Loucy (cell line): ENCODE measurements around the gene S100A9.

Source experiments
- H2AFZ ChIP-seq: fragments of 200-600 bp; sonication (generic); 2 replicates; pipeline ENCODE4 v1.6.0; 2016; ENCODE audit warnings: antibody characterized with exemption, mild to moderate bottlenecking, low read length, moderate library complexity
- H3F3A ChIP-seq: fragments of 200-600 bp; 2 replicates; pipeline ENCODE4 v1.6.0; 2016; ENCODE audit warnings: antibody characterized with exemption, low read depth, mild to moderate bottlenecking
- H3K27me3 ChIP-seq: fragments of 200-600 bp; sonication (generic); 2 replicates; pipeline ENCODE4 v1.6.1; 2014; ENCODE audit warnings: low read length, mild to moderate bottlenecking; ENCODE audit not compliant: insufficient read depth, poor library complexity, severe bottlenecking
- H3K36me3 ChIP-seq: fragments of 200-600 bp; sonication (generic); 2 replicates; pipeline ENCODE4 v1.6.1; 2016; ENCODE audit warnings: low read length; ENCODE audit not compliant: insufficient read depth
- H3K4me1 ChIP-seq: fragments of 200-600 bp; sonication (generic); 2 replicates; pipeline ENCODE4 v1.5.1; 2014; ENCODE audit warnings: low read length, mild to moderate bottlenecking; ENCODE audit not compliant: insufficient read depth, poor library complexity, severe bottlenecking
- H3K4me2 ChIP-seq: fragments of 200-600 bp; sonication (generic); 2 replicates; pipeline ENCODE4 v1.6.0; 2014; ENCODE audit warnings: antibody characterized with exemption, low read length, low read depth, mild to moderate bottlenecking; ENCODE audit not compliant: poor library complexity, severe bottlenecking
- H3K4me3 ChIP-seq: fragments of 200-600 bp; sonication (generic); 2 replicates; pipeline ENCODE4 v1.5.1; 2014; ENCODE audit warnings: low read length, mild to moderate bottlenecking, mixed read lengths; ENCODE audit not compliant: poor library complexity, severe bottlenecking
- H3K79me2 ChIP-seq: fragments of 200-600 bp; sonication (generic); 2 replicates; pipeline ENCODE4 v1.6.1; 2014; ENCODE audit warnings: low read length; ENCODE audit not compliant: insufficient read depth
- H3K9ac ChIP-seq: fragments of 200-600 bp; sonication (generic); 2 replicates; pipeline ENCODE4 v1.6.0; 2014; ENCODE audit warnings: mild to moderate bottlenecking, low read depth, low read length, moderate library complexity; ENCODE audit not compliant: poor library complexity, severe bottlenecking
- H3K9me2 ChIP-seq: fragments of 200-600 bp; sonication (generic); replicated peaks from 2 replicates; pipeline ENCODE4 v1.6.1; 2016; ENCODE audit warnings: low read depth, low read length, mixed read lengths
- H3K9me3 ChIP-seq: fragments of 200-600 bp; sonication (generic); 2 replicates; pipeline ENCODE4 v1.6.1; 2014; ENCODE audit warnings: mild to moderate bottlenecking, antibody characterized with exemption, low read length, low read depth; ENCODE audit not compliant: insufficient read depth
- H4K20me1 ChIP-seq: fragments of 200-600 bp; sonication (generic); 2 replicates; pipeline ENCODE4 v1.6.0; 2014; ENCODE audit warnings: antibody characterized with exemption, low read length, mild to moderate bottlenecking; ENCODE audit not compliant: insufficient read depth, poor library complexity, severe bottlenecking
- EZH2phosphoT487 ChIP-seq: fragments of 200-600 bp; IDR thresholded peaks from 2 replicates; pipeline ENCODE4 v1.6.1; 2018; ENCODE audit warnings: antibody characterized with exemption, mild to moderate bottlenecking, moderate library complexity, borderline replicate concordance
- TF ChIP-seq, protein P1 (sequence below): fragments of 200-600 bp; sonication (generic); conservative IDR thresholded peaks from 2 replicates; pipeline ENCODE4 v1.5.1; 2014; ENCODE audit warnings: mild to moderate bottlenecking, antibody characterized with exemption, low read length

The S100A9 gene

GRCh38 chr1:153401461-153401860, 43.8 kb downstream of the S100A9 start:
- no peak overlapping the region for H3K4me2 ChIP-seq
- no peak overlapping the region for H3K9ac ChIP-seq
- TF ChIP-seq, protein P1, sequence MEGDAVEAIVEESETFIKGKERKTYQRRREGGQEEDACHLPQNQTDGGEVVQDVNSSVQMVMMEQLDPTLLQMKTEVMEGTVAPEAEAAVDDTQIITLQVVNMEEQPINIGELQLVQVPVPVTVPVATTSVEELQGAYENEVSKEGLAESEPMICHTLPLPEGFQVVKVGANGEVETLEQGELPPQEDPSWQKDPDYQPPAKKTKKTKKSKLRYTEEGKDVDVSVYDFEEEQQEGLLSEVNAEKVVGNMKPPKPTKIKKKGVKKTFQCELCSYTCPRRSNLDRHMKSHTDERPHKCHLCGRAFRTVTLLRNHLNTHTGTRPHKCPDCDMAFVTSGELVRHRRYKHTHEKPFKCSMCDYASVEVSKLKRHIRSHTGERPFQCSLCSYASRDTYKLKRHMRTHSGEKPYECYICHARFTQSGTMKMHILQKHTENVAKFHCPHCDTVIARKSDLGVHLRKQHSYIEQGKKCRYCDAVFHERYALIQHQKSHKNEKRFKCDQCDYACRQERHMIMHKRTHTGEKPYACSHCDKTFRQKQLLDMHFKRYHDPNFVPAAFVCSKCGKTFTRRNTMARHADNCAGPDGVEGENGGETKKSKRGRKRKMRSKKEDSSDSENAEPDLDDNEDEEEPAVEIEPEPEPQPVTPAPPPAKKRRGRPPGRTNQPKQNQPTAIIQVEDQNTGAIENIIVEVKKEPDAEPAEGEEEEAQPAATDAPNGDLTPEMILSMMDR, result no peak
- TF ChIP-seq EZH2phosphoT487, result no peak

DNA sequence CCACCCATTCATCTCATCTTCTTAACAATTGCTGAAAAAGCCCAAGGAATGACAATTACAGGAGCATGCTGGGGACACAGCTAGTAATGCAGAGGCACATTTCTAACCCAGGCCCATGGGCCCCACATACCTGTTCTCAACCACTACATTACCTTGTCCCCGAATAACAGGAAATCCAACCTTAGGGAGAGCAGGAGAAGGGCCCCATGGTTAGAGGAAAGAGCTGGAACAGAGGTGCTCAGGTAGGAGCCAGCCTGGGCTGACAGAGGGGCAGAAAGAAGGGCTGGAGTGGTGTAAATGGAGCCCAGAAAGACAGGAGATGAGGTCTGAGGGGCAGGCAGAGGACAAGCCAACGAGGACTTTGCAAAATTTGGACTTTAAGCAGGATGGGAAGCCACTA, 44.6 kb downstream of the S100A9 start:
- H3K9ac ChIP-seq, result no peak overlapping the region
- H2AFZ ChIP-seq, result no peak overlapping the region
- H3K27me3 ChIP-seq, result no peaks in the 10 kb centered on the region
- no peaks in the 10 kb centered on the region for H4K20me1 ChIP-seq
- H3F3A ChIP-seq, result no peaks in the 10 kb centered on the region
- H3K4me2 ChIP-seq, result no peak overlapping the region
- no peaks in the 10 kb centered on the region for H3K79me2 ChIP-seq
- no peaks in the 10 kb centered on the region for H3K36me3 ChIP-seq
- no peaks in the 10 kb centered on the region for H3K4me1 ChIP-seq
- TF ChIP-seq, protein P1, result no peak
- TF ChIP-seq EZH2phosphoT487, result no peak
- no peaks in the 10 kb centered on the region for H3K9me3 ChIP-seq
- no peak overlapping the region for H3K4me3 ChIP-seq
- no peaks in the 10 kb centered on the region for H3K9me2 ChIP-seq

More at GRCh38 chr1:153401461-153401860, 43.8 kb downstream of the S100A9 start:
- H3K9me2 ChIP-seq, result no peaks in the 10 kb centered on the region
- no peak overlapping the region for H2AFZ ChIP-seq
- H3K36me3 ChIP-seq, result no peaks in the 10 kb centered on the region
- no peaks in the 10 kb centered on the region for H3K9me3 ChIP-seq
- no peaks in the 10 kb centered on the region for H4K20me1 ChIP-seq
- no peaks in the 10 kb centered on the region for H3K4me1 ChIP-seq
- H3K79me2 ChIP-seq, result no peaks in the 10 kb centered on the region
- no peaks in the 10 kb centered on the region for H3K27me3 ChIP-seq
- no peak overlapping the region for H3K4me3 ChIP-seq
- no peaks in the 10 kb centered on the region for H3F3A ChIP-seq

GRCh38 chr1:153403421-153404085, 45.9 kb downstream of the S100A9 start:
- no peak for TF ChIP-seq EZH2phosphoT487
- TF ChIP-seq, protein P1, result no peak
- no peak overlapping the region for H3K4me2 ChIP-seq
- no peak overlapping the region for H3K4me3 ChIP-seq
- no peaks in the 10 kb centered on the region for H3K4me1 ChIP-seq
- no peaks in the 10 kb centered on the region for H3K36me3 ChIP-seq
- no peaks in the 10 kb centered on the region for H3K27me3 ChIP-seq
- H3K9me2 ChIP-seq, result no peaks in the 10 kb centered on the region
- no peaks in the 10 kb centered on the region for H3K79me2 ChIP-seq
- no peaks in the 10 kb centered on the region for H3F3A ChIP-seq
- no peaks in the 10 kb centered on the region for H4K20me1 ChIP-seq
- no peak overlapping the region for H3K9ac ChIP-seq
- H3K9me3 ChIP-seq, result no peaks in the 10 kb centered on the region
- no peak overlapping the region for H2AFZ ChIP-seq
